GM19395 (cell line): Measurements from ENCODE around the gene PTN.
"Not testable (repeated sequence)": the region's sequence is repeated elsewhere in the genome, so short reads cannot be mapped to it uniquely, and the experiment has no call there.

Experiments
- ATAC-seq: cut with Tn5 transposase; IDR thresholded peaks from one replicate; pipeline ENCODE4 v1.9.1; 2021; ENCODE audit warnings: mild to moderate bottlenecking, moderate library complexity; ENCODE audit not compliant: unreplicated experiment

The PTN gene

DNA sequence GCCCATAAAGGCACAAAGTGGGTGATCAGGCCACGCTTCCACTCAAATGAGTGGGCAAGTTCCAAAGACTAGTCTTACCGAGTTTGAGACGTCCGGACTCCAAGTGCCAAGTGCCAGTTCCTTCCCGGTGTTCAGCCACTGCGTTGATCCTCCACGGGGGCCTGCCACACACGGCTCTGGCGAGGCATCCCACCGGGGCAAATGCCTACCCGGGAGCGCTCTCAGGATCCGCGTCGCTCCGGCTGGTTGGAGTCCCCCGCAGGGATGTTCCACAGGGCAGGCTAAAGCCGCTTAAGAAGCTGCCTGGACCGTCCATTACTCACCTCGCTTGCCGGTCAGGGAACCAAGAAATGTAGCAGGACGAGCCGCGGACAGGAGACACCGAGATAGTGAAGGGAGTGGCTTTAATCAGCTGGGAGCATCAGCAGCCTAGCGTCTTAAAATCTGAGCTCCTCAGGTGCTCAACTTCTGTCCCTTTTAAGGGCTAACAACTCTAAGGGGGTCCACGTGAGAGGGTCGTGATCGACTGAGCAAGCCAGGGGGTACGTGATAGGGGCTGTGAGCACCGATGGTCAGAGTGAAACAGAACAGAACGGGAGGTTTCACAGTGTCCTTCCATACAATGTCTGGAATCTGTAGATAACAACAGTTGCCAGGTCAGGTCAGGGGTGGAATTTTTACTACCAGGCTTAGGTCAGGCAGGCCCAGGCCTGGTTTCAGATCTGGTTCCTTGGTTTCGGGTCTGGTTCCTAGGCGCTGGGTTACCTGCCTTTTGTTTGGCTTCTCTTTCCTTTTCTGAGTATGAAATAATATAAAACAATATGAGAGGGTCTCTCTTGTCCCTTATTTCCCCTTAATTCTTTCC is 75.3 kb downstream of the PTN start:
- ATAC-seq = not testable (repeated sequence)

DNA sequence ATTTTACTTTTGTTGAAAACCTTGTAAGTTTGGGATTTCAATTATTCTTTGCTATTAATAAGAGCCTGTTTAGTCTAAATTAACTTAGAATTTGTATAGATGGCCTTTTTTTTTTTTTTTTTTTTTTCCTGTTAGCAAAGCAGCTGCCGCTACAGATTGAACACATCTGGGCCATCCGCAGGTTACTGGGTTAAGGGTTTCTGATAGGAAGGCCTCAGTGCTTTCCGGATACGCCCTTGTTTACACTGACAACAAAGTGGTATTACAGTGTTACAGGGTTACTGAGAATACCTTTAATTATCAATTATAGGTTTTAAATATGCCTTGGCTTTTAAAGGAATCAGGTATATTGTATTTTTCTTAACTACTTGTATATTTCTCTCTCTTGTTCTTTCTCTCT is 76.8 kb downstream of the PTN start:
- no peak for ATAC-seq

GRCh38 chr7:137265480-137265879 is 78.1 kb downstream of the PTN start:
- ATAC-seq = not testable (repeated sequence)

GRCh38 chr7:137262599-137262998 is 80.9 kb downstream of the PTN start:
- ATAC-seq = no peak

- no peak for ATAC-seq
Measured at GRCh38 chr7:137258552-137258951, 85.0 kb downstream of the PTN start.

DNA sequence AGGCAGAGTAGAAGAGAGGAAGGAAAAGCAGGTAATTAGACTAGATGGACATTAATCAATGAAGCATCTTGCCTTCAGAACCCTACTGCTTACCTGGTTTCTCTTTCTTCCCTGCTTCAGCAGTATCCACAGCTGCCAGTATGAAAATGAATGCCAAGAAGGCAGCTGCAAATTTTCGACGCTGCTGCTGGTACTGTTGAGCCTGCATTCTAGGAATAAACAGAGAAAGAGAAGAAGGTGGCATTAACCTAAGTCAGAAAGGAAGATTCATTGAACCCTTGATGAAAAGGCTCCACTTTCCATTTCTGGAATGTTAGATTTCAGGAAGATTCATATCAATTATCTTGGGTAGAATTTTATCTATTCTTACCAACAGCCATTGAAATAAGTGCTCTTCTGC is 88.8 kb downstream of the PTN start:
- ATAC-seq = no peak

DNA sequence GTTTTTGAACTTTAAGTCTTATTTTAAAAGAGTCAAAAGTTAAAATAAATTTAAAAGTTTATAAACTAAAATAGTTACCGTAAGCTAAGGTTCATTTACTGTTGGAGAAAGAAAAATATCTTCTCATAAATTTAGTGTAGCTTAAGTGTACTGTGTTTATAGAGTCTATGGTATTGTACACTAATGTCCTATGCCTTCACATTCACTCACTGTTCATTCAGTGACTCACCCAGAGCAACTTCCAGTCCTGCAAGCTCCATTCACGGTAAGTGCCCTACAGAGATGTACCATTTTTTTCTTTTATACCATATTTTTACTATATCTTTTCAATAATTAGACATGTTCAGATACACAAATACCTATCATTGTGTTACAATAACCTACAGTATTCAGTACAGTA is 97.6 kb downstream of the PTN start:
- no peak for ATAC-seq

DNA sequence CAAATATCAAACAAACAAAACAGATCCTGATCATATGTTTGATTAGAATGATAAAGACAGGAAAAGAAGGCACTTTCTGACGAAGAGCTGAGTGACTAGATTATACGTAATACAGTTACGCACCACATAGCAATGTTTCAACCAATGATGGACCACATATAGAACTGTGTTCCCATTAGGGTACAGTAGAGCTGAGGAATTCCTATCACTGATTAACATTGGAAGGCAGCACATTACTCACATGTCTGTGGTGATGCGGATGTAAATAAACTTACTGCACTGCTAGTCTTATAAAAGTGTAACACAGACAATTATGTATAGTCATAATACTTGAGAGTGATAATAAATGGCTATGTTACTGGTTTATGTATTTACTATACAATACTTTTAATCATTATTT is 98.3 kb downstream of the PTN start:
- no peak for ATAC-seq

DNA sequence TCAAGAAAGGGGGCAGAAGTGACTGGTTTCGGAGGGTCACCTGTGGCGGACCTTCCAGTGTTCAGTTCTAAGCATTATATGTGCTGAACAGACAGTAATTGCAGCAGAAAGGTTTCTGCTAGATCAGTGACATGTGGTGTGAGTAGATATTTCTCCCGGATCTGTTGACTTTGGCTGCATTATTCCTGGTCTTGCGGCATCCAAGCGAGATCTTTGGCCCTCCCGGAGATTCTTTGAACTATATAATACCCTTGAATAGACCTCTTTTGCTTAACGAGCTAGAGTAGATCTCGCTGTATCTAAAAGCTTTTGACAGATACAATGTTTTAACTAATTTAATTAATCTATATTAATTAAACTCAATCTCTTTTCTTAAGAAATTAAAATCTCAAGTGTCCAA is 99.8 kb downstream of the PTN start:
- ATAC-seq = no peak

GRCh38 chr7:137242616-137243015 is 100.9 kb downstream of the PTN start:
- no peak for ATAC-seq

- no peak for ATAC-seq
Measured at GRCh38 chr7:137241655-137242360, 101.7 kb downstream of the PTN start.

- not testable (repeated sequence) for ATAC-seq
Measured at GRCh38 chr7:137239186-137239585, 104.3 kb downstream of the PTN start.

- no peak for ATAC-seq
Measured at GRCh38 chr7:137235434-137235833, 108.1 kb downstream of the PTN start.

GRCh38 chr7:137231167-137231566 is 112.4 kb downstream of the PTN start:
- no peak for ATAC-seq

- no peak for ATAC-seq
Measured at GRCh38 chr7:137221467-137221866, 122.1 kb downstream of the PTN start.

DNA sequence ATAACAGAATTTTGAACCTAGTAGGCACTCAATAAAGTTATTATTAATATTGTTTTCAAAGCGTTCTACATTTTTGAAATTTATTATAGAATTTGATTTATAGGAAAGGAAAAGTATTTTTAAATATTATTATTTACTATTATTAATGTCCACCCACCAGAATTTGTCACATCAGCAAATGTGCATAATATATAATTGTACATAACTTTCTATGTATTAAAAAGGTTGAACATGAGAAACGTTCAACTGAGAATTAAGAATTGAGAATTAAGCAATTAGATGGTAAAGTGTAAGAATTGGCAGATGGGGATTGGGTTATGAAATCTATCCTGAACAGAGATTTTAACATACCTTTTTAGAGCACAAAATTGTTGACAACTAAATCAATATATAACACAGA is 129.8 kb downstream of the PTN start:
- ATAC-seq = no peak

DNA sequence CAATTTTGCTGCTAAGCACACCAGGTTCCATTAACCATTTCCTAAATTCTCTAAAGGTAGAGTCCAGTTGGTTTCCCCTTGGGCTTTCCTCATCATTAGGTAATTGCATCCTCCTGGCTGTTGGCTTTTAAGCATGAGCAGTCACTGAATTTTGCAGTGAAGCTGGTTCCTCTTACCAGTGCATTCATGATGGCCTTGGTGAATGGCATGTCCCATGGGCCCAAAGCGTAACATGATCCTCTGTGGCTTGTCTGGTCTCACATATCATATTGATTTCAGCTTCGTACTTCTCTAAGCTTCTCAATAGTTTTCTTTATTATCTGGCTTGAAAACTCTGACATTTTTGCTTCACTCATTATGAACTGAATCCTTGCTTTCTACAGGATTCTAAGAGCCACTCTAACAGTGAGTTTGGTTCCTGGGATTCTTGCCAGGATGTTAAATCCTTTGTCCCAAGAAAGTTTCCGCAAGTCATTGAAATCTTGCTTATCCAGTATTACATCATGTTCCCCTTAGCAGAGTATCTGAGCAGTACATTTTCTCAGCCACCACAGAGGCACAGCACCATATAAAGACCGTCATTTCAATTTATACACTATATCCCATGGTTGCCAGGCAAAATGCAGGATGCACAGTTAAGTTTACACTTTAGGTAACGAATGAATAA is 134.2 kb downstream of the PTN start:
- no peak for ATAC-seq

DNA sequence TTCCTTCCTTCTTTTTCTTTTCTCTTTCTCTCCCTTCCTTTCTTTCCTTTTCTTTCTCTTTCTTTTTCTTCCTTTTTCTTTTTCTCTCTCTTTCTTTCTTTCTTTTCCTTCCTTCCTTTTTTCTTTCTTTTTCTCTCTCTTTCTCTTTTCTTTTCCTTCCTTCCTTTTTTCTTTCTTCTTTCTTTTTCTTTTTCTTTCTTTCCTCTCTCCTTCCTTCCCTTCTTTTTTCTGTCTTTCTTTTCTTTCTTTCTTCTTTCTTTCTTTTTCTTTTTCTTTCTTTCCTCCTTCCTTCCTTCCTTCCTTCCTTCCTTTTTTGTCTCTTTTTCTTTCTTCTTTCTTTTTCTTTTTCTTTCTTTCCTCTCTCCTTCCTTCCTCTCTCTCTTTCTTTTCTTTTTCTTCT is 136.8 kb downstream of the PTN start:
- no peak for ATAC-seq

DNA sequence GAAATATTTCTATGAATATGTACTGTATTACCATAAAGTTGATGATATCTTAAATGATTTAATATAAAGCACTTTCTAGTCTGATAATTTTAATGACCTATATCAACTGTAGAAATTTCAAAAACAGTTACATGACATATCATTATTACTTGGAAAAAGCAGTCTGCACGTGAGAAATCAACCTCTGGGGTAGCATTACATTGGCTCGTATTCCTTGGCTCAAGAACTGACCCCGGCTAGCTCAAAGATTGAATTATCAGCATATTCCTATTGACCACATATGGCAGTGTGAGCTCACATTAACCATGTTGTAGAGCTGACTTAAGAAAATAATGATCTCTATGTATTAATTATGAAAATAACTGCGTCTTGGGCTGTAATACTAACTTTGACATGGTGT is 139.3 kb downstream of the PTN start:
- no peak for ATAC-seq

GRCh38 chr7:137203351-137203750 is 140.2 kb downstream of the PTN start:
- no peak for ATAC-seq

DNA sequence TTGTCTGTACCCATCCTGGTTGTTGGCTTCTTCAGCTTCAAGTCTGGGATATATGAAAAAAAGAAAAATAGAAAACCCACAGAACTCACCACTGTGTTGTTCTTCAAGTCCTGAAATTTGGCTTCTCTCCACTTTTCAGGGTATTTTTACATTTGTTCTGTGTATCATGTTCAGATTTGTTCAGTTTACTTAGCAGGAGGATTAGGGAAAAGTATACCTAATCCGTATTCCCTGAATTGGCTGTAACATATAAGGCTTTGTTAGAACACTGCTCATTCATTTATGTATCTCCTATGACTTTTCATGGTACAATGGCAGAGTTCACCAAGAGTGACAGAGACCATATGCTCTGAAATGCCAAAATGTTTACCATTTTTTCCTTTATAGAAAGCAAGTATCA is 146.9 kb downstream of the PTN start:
- ATAC-seq = no peak

GRCh38 chr7:137195996-137196395 is 147.5 kb downstream of the PTN start:
- ATAC-seq = no peak
